Glutamatergic neuron (in vitro differentiated cells): ENCODE measurements around the gene SLIT3. TPM values are rescaled to one million over a fixed set of nuclear protein-coding genes. Genes with fewer than 3 reads are reported as not detected.

Experiments
- DNase-seq: peaks from one replicate; pipeline ENCODE4 v3.0.0; 2022
- H3K27ac Mint-ChIP-seq: one replicate; pipeline ENCODE4 v1.8.0; 2020; ENCODE audit warnings: mild to moderate bottlenecking, mixed read lengths, inconsistent platforms; ENCODE audit not compliant: unreplicated experiment
- H3K27me3 Mint-ChIP-seq: one replicate; pipeline ENCODE4 v1.8.0; 2020; ENCODE audit warnings: mild to moderate bottlenecking, moderate library complexity, mixed read lengths, inconsistent platforms; ENCODE audit not compliant: unreplicated experiment
- H3K36me3 Mint-ChIP-seq: one replicate; pipeline ENCODE4 v1.8.0; 2020; ENCODE audit warnings: mild to moderate bottlenecking, mixed read lengths, inconsistent platforms; ENCODE audit not compliant: unreplicated experiment
- H3K4me1 Mint-ChIP-seq: one replicate; pipeline ENCODE4 v1.8.0; 2020; ENCODE audit warnings: mild to moderate bottlenecking, low read depth, mixed read lengths, inconsistent platforms; ENCODE audit not compliant: unreplicated experiment
- H3K4me3 Mint-ChIP-seq: one replicate; pipeline ENCODE4 v1.8.0; 2020; ENCODE audit warnings: mild to moderate bottlenecking, mixed read lengths, inconsistent platforms; ENCODE audit not compliant: unreplicated experiment
- H3K9me3 Mint-ChIP-seq: one replicate; pipeline ENCODE4 v1.8.0; 2020; ENCODE audit warnings: mild to moderate bottlenecking, moderate library complexity, mixed read lengths, inconsistent platforms; ENCODE audit not compliant: unreplicated experiment
- total RNA-seq: library from RNA; stranded (reverse); fragmentation: NEBNext Ultra II Directional; extraction: Animal tissue kit (Norgen Biotek cat#: 25700); gene quantifications from one replicate; pipeline ENCODE4 v1.2.1, GENCODE V29; 2021; ENCODE audit not compliant: unreplicated experiment
- TF ChIP-seq, protein P1 (sequence below): fragments of 200-600 bp; sonication (generic); IDR thresholded peaks from one replicate; pipeline ENCODE4 v1.5.0; 2021; ENCODE audit not compliant: partially characterized antibody, unreplicated experiment

Gene SLIT3
- total RNA-seq, 1 donor from 2014 or later = 11.5 TPM

DNA sequence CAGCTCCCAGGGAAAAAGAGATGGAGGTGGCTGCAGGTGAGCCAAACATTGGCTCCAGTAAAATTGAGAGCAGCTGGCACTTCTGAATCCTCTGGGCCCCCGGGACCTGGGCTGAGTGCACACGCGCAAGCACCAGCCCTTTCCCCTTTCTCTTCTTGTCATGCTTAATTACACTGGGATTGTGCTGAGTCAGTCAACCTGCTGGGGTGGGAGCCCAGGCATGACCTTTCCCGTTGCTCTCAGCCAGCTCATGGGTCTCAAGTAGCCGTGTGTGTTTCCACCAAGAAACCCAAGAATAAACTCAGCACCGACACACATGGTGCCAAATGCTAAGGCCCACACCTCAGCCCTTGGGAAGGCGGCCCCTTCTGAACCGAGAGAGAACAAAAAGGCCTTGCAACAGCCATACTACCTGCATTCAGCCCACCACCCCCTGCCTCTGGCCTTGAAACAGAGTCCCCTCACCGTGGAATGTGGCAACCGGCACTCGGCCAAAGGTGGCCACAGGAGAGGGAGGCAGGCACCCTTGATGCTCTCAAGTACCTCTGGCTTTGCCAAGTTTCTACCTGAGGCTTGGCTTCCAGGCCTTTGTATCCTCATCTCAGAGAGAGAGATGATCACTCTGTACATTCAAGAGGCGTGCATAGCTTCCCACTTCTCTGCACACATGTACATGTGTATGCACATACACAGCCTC lies 28.1 kb downstream of the SLIT3 start:
- peaks cover 7% of the 10 kb centered on the region for H3K4me1 Mint-ChIP-seq
- peaks cover 1% of the 10 kb centered on the region for H3K27me3 Mint-ChIP-seq
- DNase-seq = peak; percentile 60
- H3K4me3 Mint-ChIP-seq = no peak overlapping the region
- H3K9me3 Mint-ChIP-seq = peaks cover 2% of the 10 kb centered on the region
- no peak overlapping the region for H3K27ac Mint-ChIP-seq
- TF ChIP-seq, protein P1, sequence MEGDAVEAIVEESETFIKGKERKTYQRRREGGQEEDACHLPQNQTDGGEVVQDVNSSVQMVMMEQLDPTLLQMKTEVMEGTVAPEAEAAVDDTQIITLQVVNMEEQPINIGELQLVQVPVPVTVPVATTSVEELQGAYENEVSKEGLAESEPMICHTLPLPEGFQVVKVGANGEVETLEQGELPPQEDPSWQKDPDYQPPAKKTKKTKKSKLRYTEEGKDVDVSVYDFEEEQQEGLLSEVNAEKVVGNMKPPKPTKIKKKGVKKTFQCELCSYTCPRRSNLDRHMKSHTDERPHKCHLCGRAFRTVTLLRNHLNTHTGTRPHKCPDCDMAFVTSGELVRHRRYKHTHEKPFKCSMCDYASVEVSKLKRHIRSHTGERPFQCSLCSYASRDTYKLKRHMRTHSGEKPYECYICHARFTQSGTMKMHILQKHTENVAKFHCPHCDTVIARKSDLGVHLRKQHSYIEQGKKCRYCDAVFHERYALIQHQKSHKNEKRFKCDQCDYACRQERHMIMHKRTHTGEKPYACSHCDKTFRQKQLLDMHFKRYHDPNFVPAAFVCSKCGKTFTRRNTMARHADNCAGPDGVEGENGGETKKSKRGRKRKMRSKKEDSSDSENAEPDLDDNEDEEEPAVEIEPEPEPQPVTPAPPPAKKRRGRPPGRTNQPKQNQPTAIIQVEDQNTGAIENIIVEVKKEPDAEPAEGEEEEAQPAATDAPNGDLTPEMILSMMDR = no peak
- peaks cover 4% of the 10 kb centered on the region for H3K36me3 Mint-ChIP-seq

DNA sequence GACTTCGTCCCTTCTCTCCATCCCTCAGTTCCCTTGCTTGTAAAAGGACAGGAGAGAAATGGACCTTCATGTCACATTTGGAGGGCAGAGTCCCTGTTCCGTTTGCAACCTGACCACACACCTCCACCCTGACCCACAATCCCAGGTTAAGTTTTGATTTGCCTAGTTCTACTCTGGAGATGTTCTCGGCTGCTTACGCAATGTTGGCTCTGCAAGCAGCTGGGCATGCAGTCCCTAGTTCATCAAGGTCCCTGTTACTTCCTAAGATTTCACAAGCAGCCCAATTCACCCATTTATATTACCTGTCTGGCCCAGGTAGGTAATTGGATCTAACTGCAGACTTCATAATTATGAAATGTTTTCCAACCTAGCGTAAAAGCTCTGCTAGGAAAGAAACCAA lies 28.8 kb downstream of the SLIT3 start:
- H3K36me3 Mint-ChIP-seq = peaks cover 4% of the 10 kb centered on the region
- peaks cover 1% of the 10 kb centered on the region for H3K27me3 Mint-ChIP-seq

DNA sequence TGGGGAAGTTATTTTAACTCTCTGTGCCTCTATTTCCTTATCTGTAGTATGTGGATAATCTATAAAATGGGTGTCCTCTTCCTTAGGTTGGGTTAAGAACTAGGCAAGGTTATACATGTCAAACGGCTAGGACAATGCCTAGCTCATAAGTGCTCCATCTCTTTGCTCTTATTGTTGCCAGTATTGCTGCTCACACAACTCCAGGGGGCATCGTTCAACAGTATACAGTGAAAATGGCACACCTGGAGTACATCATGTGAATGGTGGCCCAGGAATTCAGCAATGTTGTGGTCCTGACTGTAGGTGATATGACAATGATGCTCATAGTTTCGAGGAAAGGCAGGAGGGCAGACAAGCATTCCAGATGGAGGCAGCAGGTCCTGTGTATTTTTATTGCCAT lies 30.1 kb downstream of the SLIT3 start:
- H3K9me3 Mint-ChIP-seq = peaks cover 2% of the 10 kb centered on the region
- no peak overlapping the region for H3K27ac Mint-ChIP-seq
- peaks cover 4% of the 10 kb centered on the region for H3K36me3 Mint-ChIP-seq
- no peak overlapping the region for H3K4me3 Mint-ChIP-seq
- TF ChIP-seq, protein P1 = no peak
- peaks cover 7% of the 10 kb centered on the region for H3K4me1 Mint-ChIP-seq
- no peak for DNase-seq
- H3K27me3 Mint-ChIP-seq = peaks cover 1% of the 10 kb centered on the region

More for the DNA sequence above, 28.8 kb downstream of the SLIT3 start:
- no peak overlapping the region for H3K4me3 Mint-ChIP-seq
- no peak for DNase-seq
- TF ChIP-seq, protein P1 = no peak
- H3K9me3 Mint-ChIP-seq = peaks cover 2% of the 10 kb centered on the region
- no peak overlapping the region for H3K27ac Mint-ChIP-seq
- peaks cover 7% of the 10 kb centered on the region for H3K4me1 Mint-ChIP-seq

DNA sequence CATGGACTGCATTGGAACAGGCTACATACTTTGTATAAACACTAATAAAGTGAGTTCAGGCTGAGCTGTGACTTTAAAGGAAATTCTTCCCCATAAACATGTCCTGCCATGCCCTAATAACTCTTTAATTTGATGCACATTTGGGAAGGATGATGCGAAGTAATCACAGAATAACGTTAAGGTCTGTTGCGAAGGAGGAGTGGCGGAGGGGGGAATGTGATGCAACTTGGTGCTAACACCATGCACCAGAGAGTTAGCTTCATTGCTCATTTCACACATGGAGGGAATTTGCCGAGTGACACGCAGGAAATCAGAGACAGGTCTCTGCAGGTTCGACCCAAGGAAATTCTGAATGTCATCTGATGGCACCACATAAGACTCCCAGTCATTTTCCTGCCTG lies 32.9 kb downstream of the SLIT3 start:
- Mint-ChIP-seq H3K4me3 (no peak overlapping the region), H3K9me3 (peaks cover 2% of the 10 kb centered on the region), H3K27ac (no peak overlapping the region), H3K36me3 (peaks cover 4% of the 10 kb centered on the region), H3K27me3 (peaks cover 1% of the 10 kb centered on the region), H3K4me1 (peaks cover 3% of the 10 kb centered on the region)
- TF ChIP-seq, protein P1 = no peak
- DNase-seq = no peak

DNA sequence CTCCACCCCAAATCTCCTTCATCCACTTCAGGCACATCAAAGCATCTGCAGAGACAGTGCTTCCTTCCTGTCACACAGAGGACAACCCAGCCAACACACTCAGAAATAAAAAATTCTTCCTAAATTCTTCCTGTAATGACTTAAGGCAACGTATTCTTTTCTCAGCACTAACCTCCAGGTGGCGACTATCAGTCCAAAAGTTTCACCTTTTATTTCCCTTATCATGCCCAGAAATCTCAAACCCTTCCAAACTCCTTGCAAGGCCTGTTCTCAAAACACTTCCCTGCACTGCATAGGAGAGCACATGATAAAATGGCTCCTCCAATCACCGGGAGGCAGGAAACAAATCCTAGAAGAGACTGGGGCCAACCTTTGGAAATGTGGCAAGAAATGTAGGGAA lies 35.1 kb downstream of the SLIT3 start:
- peaks cover 1% of the 10 kb centered on the region for H3K27me3 Mint-ChIP-seq
- TF ChIP-seq, protein P1 = no peak
- H3K4me1 Mint-ChIP-seq = no peaks in the 10 kb centered on the region
- H3K4me3 Mint-ChIP-seq = no peak overlapping the region
- no peak for DNase-seq
- peaks cover 2% of the 10 kb centered on the region for H3K9me3 Mint-ChIP-seq
- H3K27ac Mint-ChIP-seq = no peak overlapping the region
- peaks cover 9% of the 10 kb centered on the region for H3K36me3 Mint-ChIP-seq
